TTC549 (cell line): ENCODE measurements around the gene SIPA1L3.
"Not testable (repeated sequence)": the region's sequence is repeated elsewhere in the genome, so short reads cannot be mapped to it uniquely, and the experiment has no call there.

Experiments used
- FAIRE-seq: peaks from 2 replicates; lab custom pipeline; 2012; peaks lifted over from hg19 to GRCh38; lab: Jason Lieb, UNC

SIPA1L3 gene

DNA sequence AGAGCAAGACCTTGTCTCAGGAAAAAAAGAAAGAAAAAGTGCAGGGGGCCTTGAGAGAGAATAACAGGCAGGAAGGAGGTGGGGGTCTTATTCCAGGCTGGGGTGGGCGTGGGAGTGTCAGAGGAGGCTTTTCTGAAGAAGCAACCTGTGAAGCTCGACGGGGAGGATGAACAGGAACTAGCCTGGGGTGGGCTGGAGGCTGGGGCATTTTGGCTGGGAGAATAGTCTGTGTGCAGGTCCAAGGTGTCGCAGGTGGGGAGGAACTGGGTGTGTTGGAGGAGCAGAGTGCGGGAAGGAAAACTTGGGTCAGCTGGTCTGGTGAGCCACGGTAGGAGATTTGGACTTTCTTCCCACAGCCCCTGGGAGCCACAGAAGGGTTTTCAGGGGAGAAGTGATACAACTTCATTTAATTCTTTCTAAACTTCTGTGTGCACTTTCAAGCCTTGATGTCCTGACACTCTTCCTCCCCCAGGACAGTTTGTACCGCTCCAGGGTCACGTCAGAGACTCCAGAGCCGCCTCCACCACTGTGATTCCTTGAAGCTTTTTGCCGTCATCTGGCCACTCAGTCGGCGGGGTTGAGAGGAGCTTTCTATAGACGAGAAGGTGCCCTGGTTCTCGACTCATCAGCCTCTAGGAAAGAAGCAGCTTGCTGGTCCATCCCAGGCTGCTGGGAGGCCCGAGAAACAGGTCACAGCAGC is 138.7 kb downstream of the SIPA1L3 start:
- FAIRE-seq: no peak

GRCh38 chr19:38046254-38047048 is 139.4 kb downstream of the SIPA1L3 start:
- no peak for FAIRE-seq

GRCh38 chr19:38047049-38047438 is 140.0 kb downstream of the SIPA1L3 start:
- FAIRE-seq: no peak

DNA sequence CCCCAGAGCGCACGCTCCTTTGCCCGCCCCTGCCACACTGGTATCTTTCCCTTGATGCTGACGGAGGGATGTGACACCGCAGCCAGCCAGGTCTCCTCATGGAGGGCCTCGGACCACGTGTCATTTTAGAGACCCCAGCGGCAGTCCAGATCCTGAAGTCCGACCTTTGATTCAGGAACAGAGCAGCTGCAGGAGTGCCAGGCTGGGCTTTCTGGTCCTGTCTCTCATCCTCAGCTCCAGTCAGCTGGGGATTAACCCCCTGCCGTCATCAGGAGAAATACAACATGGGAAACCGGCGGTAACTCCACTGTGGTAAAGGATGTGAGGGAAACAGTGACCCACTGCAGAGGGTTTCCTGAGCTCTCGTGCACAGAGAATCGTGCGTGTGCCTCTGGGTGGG is 140.6 kb downstream of the SIPA1L3 start:
- no peak for FAIRE-seq

- no peak for FAIRE-seq
These were observed 142.2 kb downstream of the SIPA1L3 start for GRCh38 chr19:38049105-38049649.

GRCh38 chr19:38055010-38055409 is 148.0 kb downstream of the SIPA1L3 start:
- FAIRE-seq: no peak

GRCh38 chr19:38055655-38056521 is 148.9 kb downstream of the SIPA1L3 start:
- no peak for FAIRE-seq

GRCh38 chr19:38056646-38057045 is 149.6 kb downstream of the SIPA1L3 start:
- no peak for FAIRE-seq

DNA sequence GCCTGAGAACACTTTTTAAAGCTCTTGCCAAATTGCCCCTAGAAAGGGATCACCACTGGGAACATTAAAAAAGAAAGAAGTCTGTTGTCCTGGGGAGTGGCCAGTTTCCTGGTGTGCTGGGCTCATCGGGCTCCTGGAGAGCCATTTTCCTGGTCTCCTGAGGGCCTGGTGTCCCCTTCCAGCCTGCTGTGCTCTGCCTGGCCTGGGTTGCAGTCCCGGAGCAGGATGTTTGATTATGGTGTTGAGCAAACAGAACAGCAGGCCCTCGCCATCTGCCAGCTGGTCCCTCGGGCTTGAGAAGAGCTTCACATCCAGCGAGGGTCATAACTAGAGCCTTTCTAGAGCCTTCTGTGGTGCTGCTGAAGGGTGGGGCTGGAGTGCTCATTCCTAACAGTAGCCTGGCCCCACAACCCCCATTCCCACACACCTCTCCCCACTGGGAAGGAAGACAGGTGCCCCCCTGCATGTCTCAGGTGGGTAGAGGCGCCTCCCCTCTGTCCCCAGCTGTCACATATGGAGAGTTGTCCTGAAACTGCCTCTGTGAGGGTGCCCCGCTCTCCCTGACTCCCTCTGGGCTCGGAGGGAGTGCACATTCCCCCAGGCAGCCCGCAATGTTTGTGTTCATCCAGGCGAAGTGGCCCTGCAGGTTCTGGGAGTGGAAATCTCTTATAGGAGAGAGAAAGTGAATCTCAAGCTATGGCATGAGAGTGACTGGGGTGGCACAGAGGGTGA is 151.1 kb downstream of the SIPA1L3 start:
- no peak for FAIRE-seq

- FAIRE-seq: no peak
These were observed 152.9 kb downstream of the SIPA1L3 start for GRCh38 chr19:38059897-38060296.

- no peak for FAIRE-seq
These were observed 153.3 kb downstream of the SIPA1L3 start for GRCh38 chr19:38060331-38060730.

DNA sequence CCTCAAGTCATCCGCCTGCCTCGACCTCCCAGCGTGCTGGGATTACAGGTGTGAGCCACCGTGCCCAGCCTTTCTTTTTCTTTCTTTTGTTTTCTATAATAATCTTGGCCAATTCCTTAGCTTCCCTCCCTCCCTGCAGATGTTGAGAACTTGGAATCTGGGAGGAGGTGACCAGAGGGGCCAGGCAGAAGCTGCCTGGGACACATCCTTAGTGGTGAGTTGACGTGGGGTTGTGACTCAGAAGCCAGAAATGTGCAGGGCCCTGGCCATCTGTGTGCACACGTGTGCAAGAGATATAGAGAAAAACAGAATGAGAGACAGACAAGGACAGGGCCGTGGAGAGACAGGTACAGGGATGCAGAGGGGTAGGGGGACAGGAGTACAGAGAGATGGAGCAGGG is 154.3 kb downstream of the SIPA1L3 start:
- FAIRE-seq: no peak

DNA sequence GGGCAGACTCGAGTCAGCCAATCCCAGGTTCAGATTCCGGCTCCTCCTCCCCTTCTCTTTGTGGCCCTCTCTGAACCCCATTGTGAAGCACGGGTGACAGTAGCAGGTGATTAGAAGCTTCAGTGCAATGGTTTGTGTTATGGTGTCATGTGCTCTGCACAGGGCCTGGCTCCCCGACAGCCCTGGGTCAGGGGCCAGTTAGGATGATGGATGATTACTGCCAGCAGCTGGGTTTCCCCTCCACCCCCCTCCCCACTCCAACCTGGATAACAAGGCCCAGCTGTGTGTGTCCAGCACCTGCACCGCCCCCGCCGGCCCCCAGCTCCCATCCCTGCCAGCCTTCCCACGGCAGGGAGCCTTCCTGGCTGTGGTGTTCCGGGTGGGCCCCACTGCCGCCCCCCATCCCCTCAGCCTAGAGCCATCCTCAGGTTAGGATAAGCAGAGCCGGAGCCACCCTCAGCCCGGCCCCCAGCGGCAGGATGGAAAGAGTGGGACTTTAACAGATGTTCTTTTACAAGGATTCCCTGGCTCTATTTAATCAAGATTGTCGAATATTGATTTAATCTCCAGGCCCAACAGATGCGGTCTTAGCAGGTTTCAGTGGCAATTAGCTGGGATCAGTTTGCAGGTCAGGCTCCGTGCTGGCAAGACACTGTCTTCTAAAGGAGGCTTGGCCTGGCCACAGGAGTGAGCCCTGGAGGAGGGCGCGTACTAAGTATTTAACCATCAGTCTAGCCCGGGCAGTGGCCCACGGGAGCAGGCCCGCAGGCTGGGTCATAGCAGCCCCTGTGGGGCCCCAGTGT is 156.2 kb downstream of the SIPA1L3 start:
- FAIRE-seq: no peak

GRCh38 chr19:38063928-38064327 is 156.9 kb downstream of the SIPA1L3 start:
- FAIRE-seq: no peak

DNA sequence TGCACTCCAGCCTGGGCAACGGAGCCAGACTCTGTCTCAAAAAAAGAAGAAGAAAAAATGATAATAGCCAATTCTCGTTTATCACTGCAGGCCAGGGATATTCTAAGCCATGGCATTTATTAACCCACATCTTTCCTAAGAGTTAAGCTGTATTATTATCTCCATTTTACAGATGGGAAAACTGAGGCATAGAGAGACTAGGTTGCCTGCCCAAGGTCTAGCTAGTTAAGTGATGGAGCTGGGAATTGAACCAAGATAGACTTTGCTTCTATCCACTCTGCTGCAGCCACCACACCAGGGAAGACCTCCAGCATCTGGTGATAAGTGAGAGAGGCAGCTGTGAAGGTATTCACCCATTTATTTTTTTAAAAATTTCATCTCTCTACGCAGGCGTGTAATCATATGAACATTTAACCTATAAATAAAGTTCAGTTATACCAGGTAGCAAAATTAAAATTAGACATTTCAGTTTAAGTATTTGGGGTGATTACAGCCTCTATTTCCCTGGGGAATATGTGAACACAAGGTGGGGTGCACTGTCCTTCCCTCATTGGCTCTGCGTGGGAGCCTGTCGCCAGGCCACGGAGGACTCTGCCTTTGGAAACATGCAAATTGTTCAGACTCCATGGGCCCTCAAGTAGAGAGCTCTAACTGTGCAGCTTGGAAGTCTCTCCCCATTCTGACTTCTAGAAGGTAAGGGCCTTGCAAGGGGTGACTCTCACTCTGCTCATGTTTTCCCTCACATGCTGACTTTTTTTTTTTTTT is 157.8 kb downstream of the SIPA1L3 start:
- no peak for FAIRE-seq

- FAIRE-seq: not testable (repeated sequence)
These were observed 158.8 kb downstream of the SIPA1L3 start for GRCh38 chr19:38065775-38066174.

DNA sequence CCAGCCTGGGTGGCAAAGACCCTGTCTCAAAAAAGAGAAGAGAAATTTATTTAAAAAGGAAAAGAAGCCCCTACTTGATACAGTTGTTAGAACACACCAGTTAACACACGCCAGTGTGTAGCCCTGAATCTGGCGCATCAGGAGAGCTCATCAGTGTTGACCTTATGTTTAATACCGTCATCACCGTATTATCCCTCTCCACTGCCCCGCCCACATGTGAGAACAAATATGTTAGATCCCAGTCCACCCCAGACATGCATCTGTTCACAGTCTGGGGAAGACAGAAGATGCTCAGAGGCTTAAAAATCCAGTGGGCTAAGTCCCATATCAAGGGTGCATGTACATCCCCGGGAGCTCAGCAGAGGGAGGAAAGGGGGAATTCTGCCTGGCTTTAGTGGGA is 161.8 kb downstream of the SIPA1L3 start:
- FAIRE-seq: no peak

DNA sequence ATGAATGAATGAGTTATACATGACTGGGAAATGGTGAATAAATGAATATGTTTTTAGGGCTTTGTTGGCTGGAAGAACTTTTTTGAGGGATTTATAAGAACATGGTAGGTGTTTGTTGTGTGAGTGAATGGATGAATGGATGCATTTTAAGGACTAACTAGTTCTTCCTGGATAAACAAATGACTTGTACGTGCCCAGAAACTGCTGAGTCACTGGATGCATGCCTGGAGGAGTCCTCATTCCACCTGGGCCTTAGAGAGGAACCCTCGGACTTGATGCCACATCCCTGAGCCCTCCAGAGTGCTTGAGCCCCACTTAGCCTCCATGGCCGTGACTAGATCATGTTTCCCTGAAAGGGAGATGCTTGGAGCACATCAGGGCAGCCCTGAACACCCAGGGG is 163.6 kb downstream of the SIPA1L3 start:
- no peak for FAIRE-seq

DNA sequence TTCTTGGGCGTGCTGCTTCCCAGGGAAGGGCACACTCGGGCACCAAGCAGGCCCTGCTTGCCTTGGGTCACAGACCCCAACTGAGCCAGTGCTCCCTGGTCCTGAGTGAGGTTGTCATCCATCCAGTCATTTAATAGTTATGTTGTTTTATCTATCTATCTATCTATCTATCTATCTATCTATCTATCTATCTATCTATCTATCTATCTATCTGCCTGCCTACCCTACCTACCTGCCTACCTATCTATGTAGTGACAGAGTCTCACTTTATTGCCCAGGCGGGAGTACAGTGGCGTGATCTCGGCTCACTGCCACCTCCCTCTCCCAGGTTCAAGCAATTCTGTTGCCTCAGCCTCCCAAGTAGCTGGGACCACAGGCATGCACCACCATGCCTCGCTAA is 164.0 kb downstream of the SIPA1L3 start:
- not testable (repeated sequence) for FAIRE-seq

DNA sequence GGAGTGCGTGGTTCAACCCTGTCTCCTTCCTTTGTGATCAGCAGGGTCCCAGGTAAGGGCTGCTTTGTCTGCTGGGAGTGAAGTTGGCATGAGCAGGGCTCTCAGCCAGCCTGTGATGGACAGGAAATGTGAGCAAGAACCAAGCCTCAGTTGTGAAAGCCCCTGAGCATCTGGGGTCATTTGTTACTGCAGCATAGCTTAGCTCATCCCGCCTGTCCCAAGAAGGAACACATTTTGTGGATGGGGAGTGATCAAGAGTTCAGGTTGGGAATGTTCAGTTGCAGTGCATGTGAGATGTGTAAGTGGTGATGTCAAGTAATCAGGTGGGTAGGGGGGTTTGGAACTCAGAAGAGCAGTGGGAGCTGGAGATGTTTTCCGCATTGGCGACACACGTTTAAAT is 164.6 kb downstream of the SIPA1L3 start:
- FAIRE-seq: no peak
